HFF-Myc (cell line): Measurements from ENCODE around the gene FBXW4.

Source experiments
- DNase-seq: peaks from one replicate; pipeline ENCODE4 v3.0.0-alpha.2; 2011; ENCODE audit warnings: low read depth; ENCODE audit errors: extremely low read depth
- H3K4me3 ChIP-seq: replicated peaks from 2 replicates; pipeline ENCODE4 v1.5.1; 2011; ENCODE audit warnings: low read depth, mild to moderate bottlenecking, control low read depth, low read length
- CTCF ChIP-seq: IDR thresholded peaks from 2 replicates; pipeline ENCODE4 v1.5.1; 2012; ENCODE audit warnings: mild to moderate bottlenecking, low read depth, low read length, control low read depth; ENCODE audit errors: missing control alignments

Gene FBXW4

GRCh38 chr10:101676565-101676964 is 18.4 kb downstream of the FBXW4 start:
- DNase-seq: no peak
- H3K4me3 ChIP-seq: no peak overlapping the region
- TF ChIP-seq CTCF: no peak

GRCh38 chr10:101675115-101675514 is 19.9 kb downstream of the FBXW4 start:
- no peak overlapping the region for H3K4me3 ChIP-seq
- no peak for TF ChIP-seq CTCF
- DNase-seq: no peak

GRCh38 chr10:101672536-101672935 is 22.4 kb downstream of the FBXW4 start:
- no peak for TF ChIP-seq CTCF
- no peak for DNase-seq
- H3K4me3 ChIP-seq: no peak overlapping the region

GRCh38 chr10:101671453-101671852 is 23.5 kb downstream of the FBXW4 start:
- no peak for DNase-seq
- H3K4me3 ChIP-seq: no peak overlapping the region
- no peak for TF ChIP-seq CTCF

GRCh38 chr10:101670635-101671034 is 24.3 kb downstream of the FBXW4 start:
- no peak overlapping the region for H3K4me3 ChIP-seq
- no peak for DNase-seq
- no peak for TF ChIP-seq CTCF

GRCh38 chr10:101669181-101669580 is 25.8 kb downstream of the FBXW4 start:
- H3K4me3 ChIP-seq: no peak overlapping the region
- TF ChIP-seq CTCF: no peak
- no peak for DNase-seq

- DNase-seq: no peak
- TF ChIP-seq CTCF: no peak
- H3K4me3 ChIP-seq: no peak overlapping the region
Observed at GRCh38 chr10:101668566-101668965, 26.4 kb downstream of the FBXW4 start.
